ENCODE data around the gene BAZ2A.

- TF ChIP-seq POLR2A (IDR thresholded peaks at IDR 0.05; ENCODE audit: low read depth, low read length) (peak; percentile 35), CTCF (IDR thresholded peaks at IDR 0.05; ENCODE audit: extremely low read depth in 1 of 2, insufficient read depth in 1 of 2, low read depth in 1 of 2, low read length in 2 of 2) (peak; percentile 83 to 87), MAX (IDR thresholded peaks at IDR 0.05; ENCODE audit: insufficient read depth, insufficient read length) (no peak), POLR2AphosphoS5 (IDR thresholded peaks at IDR 0.05; ENCODE audit: insufficient read depth, low read depth, low read length) (no peak), JUN (IDR thresholded peaks at IDR 0.05; ENCODE audit: borderline replicate concordance, insufficient read depth, insufficient read length, low read depth) (no peak), MYC (IDR thresholded peaks at IDR 0.05; ENCODE audit: low read depth, low read length) (no peak), EZH2 (IDR thresholded peaks at IDR 0.05; ENCODE audit: borderline replicate concordance, low read depth, low read length, severe bottlenecking) (no peak), GATA2 (IDR thresholded peaks at IDR 0.05; ENCODE audit: insufficient read depth, insufficient read length, low read depth, low read length) (no peak), FOS (IDR thresholded peaks at IDR 0.05; ENCODE audit: borderline replicate concordance, insufficient read depth, low read length) (no peak)
These were observed 36.1 kb downstream of the BAZ2A start for GRCh38 chr12:56593909-56594621.
